ENCODE data around the gene RPS5. TPM values are rescaled to one million over a fixed set of nuclear protein-coding genes. Genes with fewer than 3 reads are reported as not detected.

Gene RPS5
- total and polyA plus RNA-seq, 9 of the 15 experiments (the other 6 are each of a cell fraction or from before 2014, with no cell fraction given): 1,228 to 3,570 (median 2,484) TPM

DNA sequence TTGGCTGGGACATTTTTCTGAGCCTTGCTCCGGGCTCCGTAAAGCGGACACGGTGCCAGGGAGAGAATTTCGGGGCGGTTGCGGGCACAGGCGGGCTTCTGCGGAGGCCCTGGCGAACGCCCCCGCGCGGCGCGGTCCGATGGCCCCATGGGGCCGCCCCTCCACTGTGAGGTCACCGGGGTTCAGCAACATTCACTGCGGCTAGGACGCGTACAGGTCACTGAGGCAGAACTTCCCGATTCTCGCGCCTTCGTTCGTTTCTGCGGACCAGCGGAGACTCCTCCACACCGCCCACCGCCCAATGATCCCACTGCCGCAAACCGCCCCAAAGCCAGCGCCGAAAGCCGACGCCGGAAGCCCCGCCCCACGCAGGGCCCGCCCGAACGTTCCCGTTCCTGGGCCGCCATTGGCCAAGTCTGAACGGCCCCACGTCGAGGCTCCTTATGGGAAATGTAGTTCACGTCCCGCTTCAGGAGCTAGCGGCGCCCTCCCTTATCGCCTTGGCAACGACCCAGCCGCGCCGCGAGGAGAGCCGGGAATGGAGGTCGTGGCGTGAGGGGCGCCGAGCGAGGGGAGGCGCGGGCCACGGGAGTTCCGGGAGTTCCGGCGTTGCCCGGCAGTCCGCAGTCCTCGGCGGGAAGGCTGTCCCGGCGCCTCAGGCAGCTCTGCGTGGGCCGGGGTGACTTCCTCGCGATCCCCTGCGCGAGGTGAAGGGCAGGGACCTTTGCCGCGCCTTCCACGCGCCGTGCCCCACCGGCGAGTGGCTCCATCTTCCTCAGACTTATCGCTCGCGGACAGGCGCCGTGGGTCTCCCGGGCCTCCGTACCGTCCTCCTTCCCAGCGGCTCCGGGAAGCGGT lies 21.3 kb downstream of the RPS5 start, which contains the start of gene ZNF584 (continued):
- TF ChIP-seq, protein P1, sequence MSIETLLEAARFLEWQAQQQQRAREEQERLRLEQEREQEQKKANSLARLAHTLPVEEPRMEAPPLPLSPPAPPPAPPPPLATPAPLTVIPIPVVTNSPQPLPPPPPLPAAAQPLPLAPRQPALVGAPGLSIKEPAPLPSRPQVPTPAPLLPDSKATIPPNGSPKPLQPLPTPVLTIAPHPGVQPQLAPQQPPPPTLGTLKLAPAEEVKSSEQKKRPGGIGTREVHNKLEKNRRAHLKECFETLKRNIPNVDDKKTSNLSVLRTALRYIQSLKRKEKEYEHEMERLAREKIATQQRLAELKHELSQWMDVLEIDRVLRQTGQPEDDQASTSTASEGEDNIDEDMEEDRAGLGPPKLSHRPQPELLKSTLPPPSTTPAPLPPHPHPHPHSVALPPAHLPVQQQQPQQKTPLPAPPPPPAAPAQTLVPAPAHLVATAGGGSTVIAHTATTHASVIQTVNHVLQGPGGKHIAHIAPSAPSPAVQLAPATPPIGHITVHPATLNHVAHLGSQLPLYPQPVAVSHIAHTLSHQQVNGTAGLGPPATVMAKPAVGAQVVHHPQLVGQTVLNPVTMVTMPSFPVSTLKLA (conservative IDR thresholded peaks at IDR 0.05): peak; percentile 76 to 86
- peak; percentile 23; the same call in 1 of the 2 replicates for TF ChIP-seq HLTF (IDR thresholded peaks at IDR 0.05)
- peak; percentile 83 for TF ChIP-seq RB1 (IDR thresholded peaks at IDR 0.05; ENCODE audit: low read depth)
- TF ChIP-seq MCM2 (IDR thresholded peaks at IDR 0.05; ENCODE audit: low read depth): no peak
- TF ChIP-seq, protein P2, sequence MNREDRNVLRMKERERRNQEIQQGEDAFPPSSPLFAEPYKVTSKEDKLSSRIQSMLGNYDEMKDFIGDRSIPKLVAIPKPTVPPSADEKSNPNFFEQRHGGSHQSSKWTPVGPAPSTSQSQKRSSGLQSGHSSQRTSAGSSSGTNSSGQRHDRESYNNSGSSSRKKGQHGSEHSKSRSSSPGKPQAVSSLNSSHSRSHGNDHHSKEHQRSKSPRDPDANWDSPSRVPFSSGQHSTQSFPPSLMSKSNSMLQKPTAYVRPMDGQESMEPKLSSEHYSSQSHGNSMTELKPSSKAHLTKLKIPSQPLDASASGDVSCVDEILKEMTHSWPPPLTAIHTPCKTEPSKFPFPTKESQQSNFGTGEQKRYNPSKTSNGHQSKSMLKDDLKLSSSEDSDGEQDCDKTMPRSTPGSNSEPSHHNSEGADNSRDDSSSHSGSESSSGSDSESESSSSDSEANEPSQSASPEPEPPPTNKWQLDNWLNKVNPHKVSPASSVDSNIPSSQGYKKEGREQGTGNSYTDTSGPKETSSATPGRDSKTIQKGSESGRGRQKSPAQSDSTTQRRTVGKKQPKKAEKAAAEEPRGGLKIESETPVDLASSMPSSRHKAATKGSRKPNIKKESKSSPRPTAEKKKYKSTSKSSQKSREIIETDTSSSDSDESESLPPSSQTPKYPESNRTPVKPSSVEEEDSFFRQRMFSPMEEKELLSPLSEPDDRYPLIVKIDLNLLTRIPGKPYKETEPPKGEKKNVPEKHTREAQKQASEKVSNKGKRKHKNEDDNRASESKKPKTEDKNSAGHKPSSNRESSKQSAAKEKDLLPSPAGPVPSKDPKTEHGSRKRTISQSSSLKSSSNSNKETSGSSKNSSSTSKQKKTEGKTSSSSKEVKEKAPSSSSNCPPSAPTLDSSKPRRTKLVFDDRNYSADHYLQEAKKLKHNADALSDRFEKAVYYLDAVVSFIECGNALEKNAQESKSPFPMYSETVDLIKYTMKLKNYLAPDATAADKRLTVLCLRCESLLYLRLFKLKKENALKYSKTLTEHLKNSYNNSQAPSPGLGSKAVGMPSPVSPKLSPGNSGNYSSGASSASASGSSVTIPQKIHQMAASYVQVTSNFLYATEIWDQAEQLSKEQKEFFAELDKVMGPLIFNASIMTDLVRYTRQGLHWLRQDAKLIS (CRISPR knock-in tag; IDR thresholded peaks at IDR 0.05): no peak; the same call in 1 of the 2 replicates
- TF ChIP-seq, protein P3, sequence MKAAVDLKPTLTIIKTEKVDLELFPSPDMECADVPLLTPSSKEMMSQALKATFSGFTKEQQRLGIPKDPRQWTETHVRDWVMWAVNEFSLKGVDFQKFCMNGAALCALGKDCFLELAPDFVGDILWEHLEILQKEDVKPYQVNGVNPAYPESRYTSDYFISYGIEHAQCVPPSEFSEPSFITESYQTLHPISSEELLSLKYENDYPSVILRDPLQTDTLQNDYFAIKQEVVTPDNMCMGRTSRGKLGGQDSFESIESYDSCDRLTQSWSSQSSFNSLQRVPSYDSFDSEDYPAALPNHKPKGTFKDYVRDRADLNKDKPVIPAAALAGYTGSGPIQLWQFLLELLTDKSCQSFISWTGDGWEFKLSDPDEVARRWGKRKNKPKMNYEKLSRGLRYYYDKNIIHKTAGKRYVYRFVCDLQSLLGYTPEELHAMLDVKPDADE (conservative IDR thresholded peaks at IDR 0.05; ENCODE audit: control insufficient read depth, low read depth, low read length): peak; percentile 58
- TF ChIP-seq YBX1 (IDR thresholded peaks at IDR 0.05): no peak
- no peak for TF ChIP-seq TOE1 (IDR thresholded peaks at IDR 0.05; ENCODE audit: borderline replicate concordance)
- no peak for TF ChIP-seq TOE1 (CRISPR knock-in tag; IDR thresholded peaks at IDR 0.05; ENCODE audit: borderline replicate concordance, low read depth)
- TF ChIP-seq TGIF2 (CRISPR knock-in tag; IDR thresholded peaks at IDR 0.05): 0 out of 2 replicates have a peak, but pooled peaks have one; percentile 48
- peak; percentile 55 for TF ChIP-seq NR2C2 (CRISPR knock-in tag; IDR thresholded peaks at IDR 0.05)
- TF ChIP-seq NR2C2 (tag; IDR thresholded peaks at IDR 0.05): peak; percentile 96
- TF ChIP-seq, protein P4, sequence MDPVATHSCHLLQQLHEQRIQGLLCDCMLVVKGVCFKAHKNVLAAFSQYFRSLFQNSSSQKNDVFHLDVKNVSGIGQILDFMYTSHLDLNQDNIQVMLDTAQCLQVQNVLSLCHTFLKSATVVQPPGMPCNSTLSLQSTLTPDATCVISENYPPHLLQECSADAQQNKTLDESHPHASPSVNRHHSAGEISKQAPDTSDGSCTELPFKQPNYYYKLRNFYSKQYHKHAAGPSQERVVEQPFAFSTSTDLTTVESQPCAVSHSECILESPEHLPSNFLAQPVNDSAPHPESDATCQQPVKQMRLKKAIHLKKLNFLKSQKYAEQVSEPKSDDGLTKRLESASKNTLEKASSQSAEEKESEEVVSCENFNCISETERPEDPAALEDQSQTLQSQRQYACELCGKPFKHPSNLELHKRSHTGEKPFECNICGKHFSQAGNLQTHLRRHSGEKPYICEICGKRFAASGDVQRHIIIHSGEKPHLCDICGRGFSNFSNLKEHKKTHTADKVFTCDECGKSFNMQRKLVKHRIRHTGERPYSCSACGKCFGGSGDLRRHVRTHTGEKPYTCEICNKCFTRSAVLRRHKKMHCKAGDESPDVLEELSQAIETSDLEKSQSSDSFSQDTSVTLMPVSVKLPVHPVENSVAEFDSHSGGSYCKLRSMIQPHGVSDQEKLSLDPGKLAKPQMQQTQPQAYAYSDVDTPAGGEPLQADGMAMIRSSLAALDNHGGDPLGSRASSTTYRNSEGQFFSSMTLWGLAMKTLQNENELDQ (CRISPR knock-in tag; IDR thresholded peaks at IDR 0.05; ENCODE audit: borderline replicate concordance): no peak
- TF ChIP-seq CBX2 (IDR thresholded peaks at IDR 0.05; ENCODE audit: insufficient read depth, low read length, poor library complexity, severe bottlenecking): no peak
- peak; percentile 19; the same call in 1 of the 2 replicates for TF ChIP-seq ZBED1 (IDR thresholded peaks at IDR 0.05)
- TF ChIP-seq TRIM28 (IDR thresholded peaks at IDR 0.05): no peak
- TF ChIP-seq RNF2 (IDR thresholded peaks at IDR 0.05): peak; percentile 32; the same call in 1 of the 2 replicates
- TF ChIP-seq ZFP30 (CRISPR knock-in tag; IDR thresholded peaks at IDR 0.05; ENCODE audit: borderline replicate concordance): no peak
- peak; percentile 80; the same call in 1 of the 2 replicates for TF ChIP-seq NFATC3 (IDR thresholded peaks at IDR 0.05)
